ENCODE data around the gene STK35.

The STK35 gene

DNA sequence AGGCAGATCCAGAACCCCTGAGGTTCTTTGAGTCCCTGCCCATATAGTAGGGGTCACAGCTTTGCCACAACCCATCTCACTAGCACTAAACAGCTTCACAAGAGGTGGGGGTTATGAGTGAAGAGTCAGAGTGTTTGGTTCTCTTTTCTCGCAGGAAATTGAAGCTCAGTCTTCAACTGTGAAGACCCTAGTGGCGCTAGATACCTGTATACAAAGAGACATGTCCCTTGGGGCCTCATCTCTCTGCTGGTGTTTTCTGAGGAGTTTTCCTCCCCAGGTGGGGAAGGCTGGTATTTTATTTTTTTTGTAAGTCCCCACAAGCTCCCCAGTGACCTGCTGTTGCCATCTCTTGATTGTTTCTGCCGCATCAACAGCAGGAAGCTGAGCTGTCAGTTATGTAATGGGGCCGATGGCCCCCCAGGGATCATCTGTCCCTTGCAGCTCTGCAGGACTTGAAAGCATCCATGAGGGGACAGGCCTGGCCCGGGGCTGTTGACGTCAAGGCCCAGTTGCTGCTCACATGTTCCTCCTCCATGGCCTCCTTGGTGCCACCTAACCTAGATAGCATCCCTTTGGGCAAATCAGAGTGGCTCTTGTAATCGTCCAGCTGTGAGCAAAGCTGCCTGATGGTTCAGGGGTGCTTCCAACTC is 23.1 kb downstream of the STK35 start:
- H3K36me3 ChIP-seq (ENCODE audit: insufficient read depth, low read length): peaks cover 29% of the 10 kb centered on the region
- H3K9ac ChIP-seq (ENCODE audit: insufficient read length): no peak overlapping the region
- no peak overlapping the region for H3K4me3 ChIP-seq
- DNase-seq (ENCODE audit: low read depth, low spot score): no peak
- TF ChIP-seq EZH2 (IDR thresholded peaks at IDR 0.05) (no peak), POLR2AphosphoS5 (IDR thresholded peaks at IDR 0.05; ENCODE audit: borderline replicate concordance, low read depth, low read length) (no peak), FOXP2 (optimal IDR thresholded peaks at IDR 0.05; ENCODE audit: control extremely low read depth, extremely low read length, insufficient read depth) (no peak)
- H3K9me3 ChIP-seq (ENCODE audit: low read depth, low read length): no peaks in the 10 kb centered on the region
- no peak overlapping the region for H3K27ac ChIP-seq

DNA sequence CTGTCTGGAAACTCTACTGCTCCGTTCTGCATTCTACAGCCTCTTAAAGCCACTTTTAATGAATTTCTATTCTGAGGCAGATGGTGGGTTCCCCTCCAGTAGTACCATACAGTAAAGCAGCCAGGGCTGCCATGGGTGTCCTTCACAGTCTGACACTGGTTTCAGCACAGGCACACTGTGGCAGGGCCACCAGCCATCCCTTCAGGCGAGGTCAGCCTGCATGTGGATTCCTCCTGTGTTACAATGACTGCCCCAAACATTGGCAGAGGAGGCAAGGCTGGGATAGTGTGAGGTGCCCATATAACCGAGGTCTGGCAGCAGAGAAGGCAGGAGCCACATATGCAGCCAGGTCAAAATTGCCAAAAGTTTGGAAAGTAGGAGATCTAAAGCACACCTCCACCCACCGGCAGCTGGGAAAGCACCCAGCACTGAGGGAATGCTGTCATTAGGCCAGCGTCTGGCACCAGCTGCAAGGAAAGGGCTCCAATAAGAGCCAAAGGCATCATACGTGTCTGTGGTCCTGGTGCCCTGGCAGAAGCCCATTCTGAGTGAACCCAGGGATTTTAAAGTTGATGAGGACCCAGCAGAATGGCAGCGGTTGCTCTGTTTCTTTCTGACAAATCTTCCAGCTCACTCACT is 24.0 kb downstream of the STK35 start:
- no peak overlapping the region for H3K27ac ChIP-seq
- no peak overlapping the region for H3K9ac ChIP-seq (ENCODE audit: insufficient read length)
- TF ChIP-seq POLR2AphosphoS5 (IDR thresholded peaks at IDR 0.05; ENCODE audit: borderline replicate concordance, low read depth, low read length) (no peak), FOXP2 (optimal IDR thresholded peaks at IDR 0.05; ENCODE audit: control extremely low read depth, extremely low read length, insufficient read depth) (no peak), EZH2 (IDR thresholded peaks at IDR 0.05) (no peak)
- peaks cover 24% of the 10 kb centered on the region for H3K36me3 ChIP-seq (ENCODE audit: insufficient read depth, low read length)
- no peak for DNase-seq (ENCODE audit: low read depth, low spot score)
- no peak overlapping the region for H3K4me3 ChIP-seq
- no peaks in the 10 kb centered on the region for H3K9me3 ChIP-seq (ENCODE audit: low read depth, low read length)

DNA sequence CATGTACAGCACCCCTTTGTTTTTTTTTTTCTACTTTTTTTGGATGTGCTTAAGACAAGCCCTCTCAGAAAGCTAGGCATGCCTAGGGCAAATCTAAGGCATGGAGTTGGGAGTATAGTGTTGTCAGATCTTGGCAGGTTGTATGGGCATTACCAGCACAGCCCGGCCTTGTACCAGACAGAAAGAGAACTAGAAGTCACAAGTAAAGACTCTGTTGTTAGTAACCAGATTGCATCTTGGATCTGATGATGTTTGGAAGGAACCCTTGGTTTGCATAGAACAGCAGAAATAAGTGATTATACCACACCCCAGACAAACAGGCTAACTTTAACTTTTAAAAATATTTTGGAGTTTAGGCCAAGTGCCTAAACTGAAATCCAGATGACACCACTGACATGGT is 25.6 kb downstream of the STK35 start:
- Histone ChIP-seq H3K36me3 (ENCODE audit: insufficient read depth, low read length) (peaks cover 24% of the 10 kb centered on the region), H3K9me3 (ENCODE audit: low read depth, low read length) (no peaks in the 10 kb centered on the region), H3K9ac (ENCODE audit: insufficient read length) (no peak overlapping the region), H3K27ac (no peak overlapping the region), H3K4me3 (no peak overlapping the region)
- TF ChIP-seq FOXP2 (optimal IDR thresholded peaks at IDR 0.05; ENCODE audit: control extremely low read depth, extremely low read length, insufficient read depth) (no peak), POLR2AphosphoS5 (IDR thresholded peaks at IDR 0.05; ENCODE audit: borderline replicate concordance, low read depth, low read length) (no peak), EZH2 (IDR thresholded peaks at IDR 0.05) (no peak)
- no peak for DNase-seq (ENCODE audit: low read depth, low spot score)

DNA sequence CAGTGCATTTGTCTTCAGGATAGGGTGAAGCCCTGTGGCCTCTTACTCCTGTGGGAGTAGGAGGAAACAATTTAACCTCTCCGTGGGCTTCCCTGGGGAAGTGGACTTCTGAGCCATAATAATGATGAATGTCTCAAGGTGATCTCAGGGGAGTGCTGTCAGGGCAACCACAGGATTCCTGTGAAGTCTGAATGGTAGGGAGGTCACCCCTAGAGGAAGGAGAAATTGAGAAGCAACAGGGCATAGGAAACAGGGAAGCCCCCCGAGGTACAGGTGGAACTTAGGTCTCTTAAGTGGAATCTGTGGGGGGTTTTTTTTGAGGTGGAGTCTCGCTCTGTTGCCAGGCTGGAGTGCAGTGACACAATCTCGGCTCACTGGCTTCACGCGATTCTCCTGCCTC is 26.9 kb downstream of the STK35 start:
- no peak overlapping the region for H3K4me3 ChIP-seq
- H3K9me3 ChIP-seq (ENCODE audit: low read depth, low read length): no peaks in the 10 kb centered on the region
- H3K27ac ChIP-seq: no peak overlapping the region
- no peak for DNase-seq (ENCODE audit: low read depth, low spot score)
- no peak overlapping the region for H3K9ac ChIP-seq (ENCODE audit: insufficient read length)
- TF ChIP-seq FOXP2 (optimal IDR thresholded peaks at IDR 0.05; ENCODE audit: control extremely low read depth, extremely low read length, insufficient read depth): no peak
- no peak for TF ChIP-seq POLR2AphosphoS5 (IDR thresholded peaks at IDR 0.05; ENCODE audit: borderline replicate concordance, low read depth, low read length)
- TF ChIP-seq EZH2 (IDR thresholded peaks at IDR 0.05): no peak
- H3K36me3 ChIP-seq (ENCODE audit: insufficient read depth, low read length): peaks cover 16% of the 10 kb centered on the region; the same call in 1 of the 2 replicates

DNA sequence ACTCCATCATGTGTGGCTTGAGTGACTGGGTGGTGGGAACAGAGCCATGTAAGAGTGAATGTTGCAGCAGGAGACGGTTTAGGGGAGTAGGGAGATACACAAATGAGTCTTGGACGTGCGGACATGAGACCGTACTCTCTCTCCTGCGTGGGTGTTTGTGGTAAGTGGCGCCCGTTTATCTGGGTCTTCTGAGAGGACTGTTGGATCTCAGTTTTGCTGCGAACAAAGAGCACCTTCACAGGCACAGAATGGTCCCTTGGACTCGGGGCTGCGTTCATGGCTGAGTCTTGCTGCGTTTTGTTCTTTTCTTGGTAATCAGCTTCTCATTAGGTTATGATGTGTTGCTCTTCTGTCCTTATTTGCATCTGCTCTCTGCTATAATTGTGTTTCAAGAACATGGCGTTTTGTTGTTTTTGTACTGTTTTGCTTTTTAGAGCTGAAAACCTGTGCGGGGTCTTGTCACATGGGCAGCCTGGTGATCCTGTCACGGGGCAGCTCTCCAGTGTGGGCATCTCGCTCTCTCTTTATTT is 28.5 kb downstream of the STK35 start:
- Histone ChIP-seq H3K9ac (ENCODE audit: insufficient read length) (no peak overlapping the region), H3K27ac (no peak overlapping the region), H3K36me3 (ENCODE audit: insufficient read depth, low read length) (peaks cover 12% of the 10 kb centered on the region; the same call in 1 of the 2 replicates), H3K4me3 (no peak overlapping the region), H3K9me3 (ENCODE audit: low read depth, low read length) (no peaks in the 10 kb centered on the region)
- TF ChIP-seq POLR2AphosphoS5 (IDR thresholded peaks at IDR 0.05; ENCODE audit: borderline replicate concordance, low read depth, low read length) (no peak), EZH2 (IDR thresholded peaks at IDR 0.05) (no peak), FOXP2 (optimal IDR thresholded peaks at IDR 0.05; ENCODE audit: control extremely low read depth, extremely low read length, insufficient read depth) (no peak)
- no peak for DNase-seq (ENCODE audit: low read depth, low spot score)

DNA sequence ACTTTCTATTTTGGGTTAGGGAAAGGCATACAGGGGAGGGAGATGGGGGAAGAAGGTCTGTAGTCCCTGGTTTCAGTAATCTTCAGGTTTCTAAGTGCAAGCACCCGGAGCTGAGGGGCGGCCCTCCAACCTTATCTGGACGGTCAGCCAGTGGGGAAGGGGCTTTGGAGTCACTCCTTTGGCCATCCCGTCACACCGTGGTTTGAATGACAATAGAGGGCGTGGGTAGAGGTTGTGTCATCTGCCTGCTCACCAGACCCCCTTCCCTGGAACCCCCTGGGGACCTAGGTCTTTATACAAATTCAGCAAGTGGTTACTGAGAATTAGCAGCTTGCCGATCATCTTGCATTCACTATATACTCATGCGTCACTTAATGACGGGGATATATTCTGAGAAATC is 29.1 kb downstream of the STK35 start:
- TF ChIP-seq FOXP2 (optimal IDR thresholded peaks at IDR 0.05; ENCODE audit: control extremely low read depth, extremely low read length, insufficient read depth) (no peak), EZH2 (IDR thresholded peaks at IDR 0.05) (no peak)
- Histone ChIP-seq H3K9me3 (ENCODE audit: low read depth, low read length) (no peaks in the 10 kb centered on the region), H3K4me3 (no peak overlapping the region), H3K27ac (no peak overlapping the region), H3K9ac (ENCODE audit: insufficient read length) (no peak overlapping the region), H3K36me3 (ENCODE audit: insufficient read depth, low read length) (peaks cover 7% of the 10 kb centered on the region; the same call in 1 of the 2 replicates)
- no peak for DNase-seq (ENCODE audit: low read depth, low spot score)

DNA sequence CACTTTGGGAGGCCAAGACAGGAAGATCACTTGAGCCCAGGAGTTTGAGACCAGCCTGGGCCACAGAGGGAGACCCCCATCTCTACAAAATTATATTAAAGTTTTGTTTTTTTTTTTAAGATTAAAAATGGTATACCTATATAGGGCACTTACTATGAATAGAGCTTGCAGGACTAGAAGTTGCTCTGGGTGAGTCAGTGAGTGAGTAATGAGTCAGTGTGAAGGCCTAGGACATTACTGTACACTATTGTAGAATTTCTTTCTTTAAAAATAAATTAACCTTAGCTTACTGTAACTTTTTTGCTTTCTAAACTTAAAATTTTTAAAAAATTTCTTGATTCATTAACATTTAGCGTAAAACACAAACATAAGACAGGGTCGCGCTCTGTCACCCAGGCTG is 29.7 kb downstream of the STK35 start:
- H3K9me3 ChIP-seq (ENCODE audit: low read depth, low read length): no peaks in the 10 kb centered on the region
- H3K27ac ChIP-seq: no peak overlapping the region
- no peak for DNase-seq (ENCODE audit: low read depth, low spot score)
- peaks cover 7% of the 10 kb centered on the region; the same call in 1 of the 2 replicates for H3K36me3 ChIP-seq (ENCODE audit: insufficient read depth, low read length)
- no peak overlapping the region for H3K4me3 ChIP-seq
- no peak overlapping the region for H3K9ac ChIP-seq (ENCODE audit: insufficient read length)
- no peak for TF ChIP-seq POLR2AphosphoS5 (IDR thresholded peaks at IDR 0.05; ENCODE audit: borderline replicate concordance, low read depth, low read length)
- no peak for TF ChIP-seq FOXP2 (optimal IDR thresholded peaks at IDR 0.05; ENCODE audit: control extremely low read depth, extremely low read length, insufficient read depth)
- TF ChIP-seq EZH2 (IDR thresholded peaks at IDR 0.05): no peak

DNA sequence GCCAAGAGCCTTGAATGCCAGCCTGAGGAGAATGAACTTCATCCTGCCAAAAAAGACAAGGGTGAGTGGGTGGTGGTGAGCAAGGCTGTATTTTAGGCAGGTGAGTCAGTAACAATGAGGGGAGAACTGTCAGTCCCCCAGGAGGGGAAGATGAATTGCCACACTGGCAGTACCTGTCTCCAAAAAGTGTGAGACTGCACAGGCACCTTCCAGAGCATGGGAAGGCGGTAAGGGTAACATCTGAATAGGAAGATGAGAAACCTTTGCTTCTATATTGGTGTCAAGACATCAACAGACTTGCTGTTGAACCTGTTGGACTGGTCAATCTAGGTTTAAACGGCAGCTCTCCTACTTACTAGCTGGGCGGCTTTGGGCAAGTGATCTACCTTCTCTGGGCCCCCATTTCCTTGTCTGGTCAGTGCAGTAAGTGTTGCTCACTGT is 30.9 kb downstream of the STK35 start:
- Histone ChIP-seq H3K9ac (ENCODE audit: insufficient read length) (no peak overlapping the region), H3K4me3 (no peak overlapping the region), H3K9me3 (ENCODE audit: low read depth, low read length) (no peaks in the 10 kb centered on the region), H3K36me3 (ENCODE audit: insufficient read depth, low read length) (peaks cover 6% of the 10 kb centered on the region; the same call in 1 of the 2 replicates), H3K27ac (no peak overlapping the region)
- DNase-seq (ENCODE audit: low read depth, low spot score): no peak
- TF ChIP-seq FOXP2 (optimal IDR thresholded peaks at IDR 0.05; ENCODE audit: control extremely low read depth, extremely low read length, insufficient read depth): no peak
- TF ChIP-seq EZH2 (IDR thresholded peaks at IDR 0.05): no peak
- no peak for TF ChIP-seq POLR2AphosphoS5 (IDR thresholded peaks at IDR 0.05; ENCODE audit: borderline replicate concordance, low read depth, low read length)

All from SK-N-MC (cell line).